IPS DF 19.7 (cell line): ENCODE measurements around the gene CD9.

Source experiments
- DNase-seq: peaks from one replicate; pipeline ENCODE4 v3.0.0-alpha.2; 2013; ENCODE audit warnings: low read depth, low spot score

The CD9 gene

DNA sequence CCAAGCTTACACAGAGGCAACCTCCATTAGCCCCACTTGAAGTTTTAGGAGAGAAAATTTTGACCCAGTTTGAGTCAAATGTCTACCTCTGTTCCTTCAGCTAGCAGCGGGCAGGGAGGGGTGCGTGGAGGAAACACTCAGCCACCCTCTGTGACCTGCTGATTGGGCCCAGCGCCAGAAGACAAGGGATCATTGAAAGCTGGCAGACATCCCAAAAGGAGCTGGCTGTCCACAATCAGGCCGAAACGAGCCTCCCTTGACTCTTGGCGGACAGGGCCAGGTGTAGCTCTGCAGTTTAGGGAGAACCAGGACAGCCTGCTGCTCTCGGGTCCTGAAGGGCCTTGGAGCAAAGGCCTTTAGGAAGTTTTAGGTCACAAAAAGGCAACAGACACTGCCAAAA, 41.3 kb downstream of the CD9 start:
- no peak for DNase-seq

DNA sequence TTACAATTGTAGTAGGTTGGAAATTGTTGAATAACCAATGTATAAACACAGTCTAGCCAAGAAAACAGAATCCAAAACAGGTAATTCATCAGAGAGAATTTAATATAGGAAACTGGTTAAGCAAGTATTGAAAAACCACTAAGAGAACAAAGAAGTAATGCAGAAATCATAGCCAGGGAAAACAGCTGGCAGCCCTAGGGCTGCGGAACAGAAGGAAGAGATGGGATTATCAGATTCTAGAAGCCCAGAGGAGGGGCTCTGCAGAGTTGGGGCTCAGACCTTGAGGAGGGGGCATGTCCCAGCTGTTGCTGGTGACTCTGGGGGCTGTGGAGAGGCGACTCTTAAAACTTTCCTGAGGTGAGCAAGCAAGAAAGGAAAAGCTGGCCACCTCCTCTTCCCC, 49.4 kb downstream of the CD9 start:
- no peak for DNase-seq

DNA sequence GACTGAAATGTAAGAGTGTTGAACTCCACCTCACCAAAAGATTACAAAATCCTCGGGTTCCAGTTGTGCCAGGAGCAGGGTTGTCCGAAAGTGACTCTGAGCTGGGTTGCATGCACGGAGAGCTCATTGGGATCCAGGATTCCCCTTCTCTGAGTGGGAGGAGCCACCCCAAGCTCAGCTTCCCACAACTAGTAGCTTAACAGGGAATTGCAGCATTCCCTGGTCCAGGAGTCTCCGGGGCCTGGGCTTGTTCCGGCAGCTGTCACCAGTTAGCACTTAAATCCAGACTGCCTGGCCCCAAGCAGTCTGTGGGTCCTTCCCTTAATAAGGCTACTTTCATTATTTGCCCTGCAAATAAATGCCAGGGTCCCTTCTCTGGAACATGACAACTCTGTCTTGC, 50.1 kb downstream of the CD9 start:
- DNase-seq: no peak

DNA sequence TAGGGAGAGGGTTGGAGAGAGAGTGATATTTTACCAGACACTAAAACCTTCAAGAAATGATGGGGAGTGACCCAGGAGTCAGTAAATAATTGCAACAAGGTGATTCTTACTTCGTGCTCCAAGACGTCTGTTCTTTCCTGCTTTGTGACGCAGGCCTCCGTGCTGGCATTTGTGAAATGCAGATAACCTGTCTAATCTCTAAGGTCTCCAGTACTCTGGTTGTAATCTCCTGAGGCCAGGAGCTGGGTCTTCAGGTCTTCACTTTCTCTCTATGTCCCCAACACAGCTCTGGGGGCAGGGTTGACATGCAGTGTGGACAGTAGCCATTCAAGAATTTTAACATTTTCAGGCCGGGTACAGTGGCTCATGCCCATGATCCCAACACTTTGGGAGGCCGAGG, 53.1 kb downstream of the CD9 start:
- no peak for DNase-seq

DNA sequence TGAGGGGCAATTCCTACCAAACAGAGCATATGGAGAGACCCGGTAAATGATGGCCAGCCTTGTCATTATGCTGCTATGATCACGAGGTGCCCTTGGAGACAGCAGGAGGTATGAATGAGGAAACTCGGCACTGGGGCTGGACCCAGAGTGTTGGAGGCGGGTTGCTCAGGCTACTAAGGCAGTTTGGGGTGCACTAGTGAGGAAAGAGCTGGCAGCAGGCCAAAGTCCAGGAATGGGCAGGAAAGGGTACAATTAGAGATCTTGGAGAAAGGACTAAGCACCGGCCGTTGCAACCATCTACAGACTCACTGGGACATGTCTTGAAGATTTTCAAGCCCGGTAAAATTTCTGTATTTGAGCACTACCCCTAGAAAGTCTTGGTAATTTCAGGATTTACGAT, 54.3 kb downstream of the CD9 start:
- no peak for DNase-seq

GRCh38 chr12:6257007-6257406, 56.8 kb downstream of the CD9 start:
- DNase-seq: no peak

DNA sequence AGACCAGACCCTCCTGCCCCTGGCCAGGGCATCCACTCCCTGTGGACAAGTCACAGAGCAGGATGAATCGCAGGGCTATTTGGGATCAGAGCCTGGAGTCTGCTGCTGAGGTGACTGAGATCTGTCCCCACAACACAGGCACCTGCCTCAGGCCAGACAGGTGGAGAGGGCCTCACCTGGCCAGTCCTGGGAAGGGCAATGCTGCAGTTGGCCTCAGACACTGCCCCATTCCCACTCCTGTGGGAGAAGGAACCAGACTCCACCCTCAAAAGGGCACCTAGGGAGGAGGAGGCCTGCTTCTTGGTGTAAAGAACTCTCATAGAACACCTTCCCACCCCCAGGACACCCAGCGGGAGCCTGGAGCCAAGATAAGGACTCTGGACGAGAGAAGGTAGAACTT, 62.0 kb downstream of the CD9 start:
- no peak for DNase-seq

DNA sequence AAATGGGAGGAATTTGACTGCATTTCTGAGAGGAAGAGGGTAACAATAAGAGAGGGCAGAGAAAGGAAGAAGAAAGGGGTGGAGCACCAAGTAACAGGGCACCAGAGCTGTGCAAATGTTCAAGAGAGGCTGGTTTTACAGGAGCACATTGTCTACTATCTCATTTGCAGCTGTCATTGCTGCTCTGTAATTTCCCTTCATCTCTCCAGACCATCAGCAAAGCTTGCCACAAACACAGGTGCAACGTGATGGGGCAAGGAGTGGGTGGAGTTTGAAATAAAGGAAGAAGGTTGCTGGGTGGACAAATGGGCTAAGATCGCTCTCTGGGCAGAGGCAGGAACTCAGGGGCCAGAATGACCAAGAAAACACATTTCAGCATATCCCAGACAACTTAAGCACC, 62.4 kb downstream of the CD9 start:
- DNase-seq: no peak

DNA sequence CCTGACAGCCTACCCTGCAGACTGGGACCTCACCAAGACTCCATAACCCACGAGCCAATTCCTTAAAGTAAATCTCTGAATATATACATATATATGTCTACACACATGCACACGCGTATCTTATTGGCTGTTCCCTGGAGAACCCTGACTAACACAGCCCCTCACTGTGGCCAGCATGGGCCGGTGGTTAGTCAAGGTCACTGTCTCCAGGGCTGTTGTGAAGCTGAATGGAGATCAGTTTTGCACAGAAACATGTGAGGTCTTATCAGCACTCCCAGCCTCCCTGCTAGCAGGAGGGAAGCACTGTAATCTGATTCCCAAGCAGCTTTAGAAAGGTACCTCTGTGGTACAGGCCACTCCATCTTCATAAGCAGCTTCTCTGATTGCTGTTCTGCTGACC, 63.7 kb downstream of the CD9 start:
- DNase-seq: no peak

DNA sequence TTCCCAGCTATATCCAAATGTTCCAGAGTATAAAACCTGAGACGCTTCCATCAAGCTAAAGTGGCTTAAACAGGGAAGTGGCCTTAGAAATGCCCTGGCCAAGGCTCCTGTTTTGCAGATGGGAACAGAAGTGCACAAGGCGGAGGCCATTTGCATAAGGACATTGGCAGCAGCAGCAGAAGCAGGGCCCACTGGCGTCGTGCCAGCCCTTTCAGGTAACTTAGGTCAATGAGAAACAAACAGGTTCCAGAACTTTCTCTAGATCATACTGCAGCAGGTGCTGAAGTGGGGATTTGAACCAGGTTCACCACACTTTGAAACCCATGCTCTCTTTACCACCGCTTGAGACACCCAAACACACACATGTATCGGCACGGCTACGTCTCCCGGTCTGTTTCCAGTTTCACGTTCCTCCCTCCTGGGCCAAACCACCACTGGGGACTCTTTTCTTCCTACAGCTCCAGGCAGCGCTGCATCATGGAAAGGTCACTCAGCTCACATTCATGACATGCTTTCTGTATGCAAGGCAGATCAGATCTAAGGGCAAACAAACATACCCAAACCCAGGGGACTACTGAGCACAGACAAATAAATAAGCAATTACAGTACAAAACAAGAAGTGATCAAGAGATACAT, 64.3 kb downstream of the CD9 start:
- DNase-seq: no peak

- DNase-seq: no peak
Observed at GRCh38 chr12:6265038-6265405, 64.8 kb downstream of the CD9 start.

DNA sequence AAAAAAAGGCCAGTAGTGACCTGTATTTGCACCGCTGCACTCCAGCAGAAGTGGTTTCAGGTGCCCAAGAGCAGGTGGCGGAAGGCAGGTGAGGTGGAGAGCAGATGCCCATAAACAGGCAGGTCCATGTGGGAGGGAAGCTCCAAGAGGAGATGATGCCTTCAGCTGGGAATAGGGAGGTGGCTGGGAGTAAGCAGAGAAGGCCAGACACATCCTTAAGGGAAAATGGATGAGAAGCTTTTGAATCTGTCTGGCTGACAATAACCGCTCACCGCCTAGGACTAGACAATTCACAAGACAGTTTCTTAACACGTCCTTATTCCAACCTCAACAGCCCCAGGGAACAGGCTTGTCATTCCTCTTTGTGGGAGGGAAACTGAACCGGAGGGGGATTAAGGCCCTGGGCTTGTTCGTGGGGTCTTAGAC, 66.4 kb downstream of the CD9 start:
- DNase-seq: no peak

GRCh38 chr12:6266971-6267721, 66.9 kb downstream of the CD9 start:
- DNase-seq: no peak

GRCh38 chr12:6268484-6269157, 68.4 kb downstream of the CD9 start:
- no peak for DNase-seq

DNA sequence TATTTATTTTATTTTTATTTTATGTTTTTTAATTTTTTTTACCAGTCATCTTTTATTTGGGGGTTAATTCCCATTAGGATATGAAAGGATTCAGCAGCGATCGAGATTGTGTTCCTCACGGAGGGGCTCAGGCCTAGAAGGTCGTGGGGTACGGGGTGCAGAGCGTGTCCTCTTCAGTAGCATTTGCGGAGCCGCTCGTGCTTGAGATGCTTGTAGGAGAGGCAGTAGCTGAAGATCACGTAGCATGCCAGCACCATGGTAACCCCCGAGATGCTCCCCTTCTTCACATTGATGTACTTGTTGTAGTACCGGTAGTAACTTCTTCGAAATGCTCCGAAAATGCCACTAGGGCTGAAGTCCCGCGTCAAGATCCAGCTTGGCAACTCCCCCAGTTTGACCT, 69.8 kb downstream of the CD9 start:
- no peak for DNase-seq

DNA sequence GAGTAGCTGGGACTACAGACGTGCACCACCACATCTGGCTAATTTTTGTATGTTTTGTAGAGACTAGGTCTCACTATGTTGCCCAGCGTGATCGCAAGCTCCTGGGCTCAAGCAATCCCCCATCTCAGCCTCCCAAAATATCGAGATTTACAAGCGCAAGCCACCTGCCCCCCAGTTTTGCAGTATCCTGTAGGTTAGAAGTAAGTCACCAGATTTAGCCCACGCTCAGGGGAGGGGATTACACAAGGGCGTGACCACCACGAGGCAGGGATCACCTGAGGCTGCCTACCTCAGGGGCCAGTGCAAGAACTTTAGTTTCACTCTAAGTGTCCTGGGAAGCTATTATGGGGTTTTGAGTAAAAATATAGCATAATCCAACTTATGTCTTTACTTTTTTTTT, 71.1 kb downstream of the CD9 start:
- no peak for DNase-seq

DNA sequence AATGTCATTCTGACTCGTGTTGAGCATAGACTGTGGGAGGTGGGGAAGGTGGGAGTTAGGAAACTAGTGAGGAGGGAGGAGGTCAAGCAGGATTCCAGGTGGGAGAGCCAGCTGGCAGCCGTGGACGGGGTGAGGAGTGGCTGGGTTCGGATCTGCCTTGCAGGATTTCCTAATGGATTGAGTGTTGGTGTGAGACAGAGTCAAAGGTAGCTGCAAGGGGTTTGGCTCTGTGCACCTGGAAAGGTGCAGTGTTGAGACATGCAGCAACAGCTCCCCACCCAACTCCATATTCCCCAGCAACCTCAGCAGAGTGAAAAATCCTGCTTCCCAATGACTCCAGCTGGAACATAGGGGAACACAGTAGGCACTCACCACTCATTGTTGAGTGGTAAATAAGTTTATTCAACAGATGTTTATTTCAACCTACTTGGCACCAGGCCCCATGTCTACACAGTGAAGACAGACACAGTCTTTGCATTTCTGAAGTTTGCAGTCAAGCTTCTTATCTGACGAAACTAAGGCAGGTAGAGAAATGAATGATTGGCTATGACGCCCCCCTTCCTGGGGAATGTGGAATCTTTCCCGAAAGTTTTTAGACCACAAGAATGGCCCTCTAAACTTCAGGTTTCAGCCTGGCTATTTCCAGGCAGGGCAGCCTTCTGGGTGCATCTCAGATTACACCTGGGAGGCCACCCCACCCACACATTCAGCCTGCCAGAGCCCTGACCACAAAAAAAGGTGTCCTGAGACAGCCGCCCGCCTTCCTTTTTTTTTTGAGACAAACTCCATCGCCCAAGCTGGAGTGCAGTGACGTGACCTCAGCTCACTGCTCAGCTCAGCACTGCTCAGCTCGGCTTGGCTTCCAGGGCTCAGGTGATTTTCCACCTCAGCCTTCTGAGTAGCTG, 72.4 kb downstream of the CD9 start:
- DNase-seq: no peak

DNA sequence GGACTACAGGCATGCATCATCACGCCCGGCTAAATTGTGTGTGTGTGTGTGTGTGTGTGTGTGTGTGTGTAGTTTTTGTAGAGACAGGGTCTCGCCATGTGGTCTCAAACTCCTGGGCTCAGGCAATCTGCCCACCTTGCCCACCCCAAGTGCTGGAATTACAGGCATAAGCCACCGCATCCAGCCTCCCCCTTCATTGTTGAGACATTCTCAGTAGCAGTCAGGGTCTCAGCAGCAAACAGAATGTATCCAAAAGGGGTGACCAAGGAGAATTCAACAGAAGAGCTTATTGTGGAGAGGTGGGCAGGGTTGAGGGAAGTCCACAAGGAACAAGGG, 73.0 kb downstream of the CD9 start:
- no peak for DNase-seq

DNA sequence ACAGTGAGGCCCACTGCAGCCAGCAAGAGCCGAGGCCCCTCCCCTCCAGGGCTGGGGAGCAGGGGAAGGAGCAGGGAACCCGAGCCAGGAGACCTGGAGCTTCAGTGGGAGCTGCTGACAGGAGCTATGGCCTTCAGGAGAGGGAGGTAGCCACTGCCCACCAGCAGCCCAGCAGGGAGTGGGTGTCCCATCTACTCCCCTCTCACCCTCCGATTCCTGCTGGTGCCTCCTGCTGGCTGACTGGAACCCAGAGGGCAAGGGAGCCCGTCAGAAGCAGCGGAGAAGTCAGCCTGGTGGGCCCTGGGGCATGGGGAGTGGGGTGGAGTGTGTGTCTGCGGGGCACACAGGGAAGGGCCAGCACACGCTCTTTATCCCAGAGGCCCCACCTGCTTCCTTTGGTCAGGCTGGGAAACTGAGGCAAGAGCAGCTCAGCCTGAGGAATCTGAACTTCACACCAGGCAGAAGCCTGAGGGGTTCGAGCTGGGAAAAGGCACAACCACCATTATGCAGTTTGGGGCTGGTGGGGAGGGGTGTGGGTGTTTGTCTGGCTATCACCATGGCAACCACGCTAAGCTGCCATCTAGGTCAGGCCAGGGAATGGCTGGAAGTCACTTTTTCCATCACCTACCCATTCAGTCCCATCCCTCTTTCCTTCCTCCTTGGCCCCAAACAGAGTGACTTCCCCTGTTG, 73.5 kb downstream of the CD9 start:
- DNase-seq: no peak

- DNase-seq: no peak
Observed at GRCh38 chr12:6274231-6275221, 74.3 kb downstream of the CD9 start.
